C4-2B (cell line): ENCODE results near the gene HEXIM2.

Source experiments
- H3K27ac ChIP-seq: fragments of 450-650 bp; 2 replicates; pipeline ENCODE4 v1.5.1; 2017
- ZFX ChIP-seq: fragments of 450-650 bp; IDR thresholded peaks from 2 replicates; pipeline ENCODE4 v1.6.1; 2017
- TF ChIP-seq, protein P1 (sequence below): fragments of 450-650 bp; conservative IDR thresholded peaks from 2 replicates; pipeline ENCODE4 v1.5.1; 2017; ENCODE audit warnings: mild to moderate bottlenecking

Gene HEXIM2

DNA sequence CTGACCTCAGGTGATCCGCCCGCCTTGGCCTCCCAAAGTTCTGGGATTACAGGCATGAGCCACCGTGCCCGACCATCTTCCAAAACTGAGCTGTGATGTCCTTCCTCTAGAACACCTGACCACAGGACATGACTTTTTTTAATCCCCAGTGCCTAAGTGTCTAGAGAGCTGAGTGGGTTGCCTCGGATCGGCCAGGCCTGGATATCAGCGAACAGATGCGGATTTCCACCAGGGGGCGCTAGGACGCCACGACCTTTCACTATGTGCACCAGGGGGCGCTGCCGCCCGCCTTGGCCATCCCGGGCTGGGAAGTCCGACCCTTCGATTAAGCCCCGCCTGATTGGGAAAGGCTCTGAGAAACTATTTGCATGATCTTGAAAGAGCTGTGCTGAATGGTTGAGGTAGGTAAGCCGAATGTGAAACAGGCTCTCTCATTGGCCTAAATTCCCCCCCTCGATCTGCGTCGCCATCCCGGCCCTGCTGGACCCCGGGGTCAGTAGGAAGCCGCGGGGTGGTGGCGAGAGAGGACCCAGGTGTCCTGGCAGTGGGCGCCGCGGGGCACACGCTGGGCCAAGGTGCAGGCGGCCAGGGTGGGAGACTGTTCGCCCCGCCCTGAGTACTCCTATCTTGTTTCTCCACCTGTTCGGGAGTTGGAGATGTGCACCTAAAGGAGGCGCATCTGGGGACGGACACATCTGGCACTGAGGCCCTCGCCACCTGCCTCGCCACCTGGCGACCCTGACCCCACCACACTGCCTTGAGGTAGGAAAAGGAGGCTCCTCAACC is 26.3 kb upstream of the HEXIM2 start, which contains the start of gene ACBD4:
ACBD4 (plus strand) TSS at position 496 of the 786 bp plus-strand sequence. CDS start 458 bp downstream, outside the sequence.
- H3K27ac ChIP-seq, result peak within 1 kb of the TSS; percentile 60
- no peak for TF ChIP-seq ZFX
- TF ChIP-seq, protein P1, sequence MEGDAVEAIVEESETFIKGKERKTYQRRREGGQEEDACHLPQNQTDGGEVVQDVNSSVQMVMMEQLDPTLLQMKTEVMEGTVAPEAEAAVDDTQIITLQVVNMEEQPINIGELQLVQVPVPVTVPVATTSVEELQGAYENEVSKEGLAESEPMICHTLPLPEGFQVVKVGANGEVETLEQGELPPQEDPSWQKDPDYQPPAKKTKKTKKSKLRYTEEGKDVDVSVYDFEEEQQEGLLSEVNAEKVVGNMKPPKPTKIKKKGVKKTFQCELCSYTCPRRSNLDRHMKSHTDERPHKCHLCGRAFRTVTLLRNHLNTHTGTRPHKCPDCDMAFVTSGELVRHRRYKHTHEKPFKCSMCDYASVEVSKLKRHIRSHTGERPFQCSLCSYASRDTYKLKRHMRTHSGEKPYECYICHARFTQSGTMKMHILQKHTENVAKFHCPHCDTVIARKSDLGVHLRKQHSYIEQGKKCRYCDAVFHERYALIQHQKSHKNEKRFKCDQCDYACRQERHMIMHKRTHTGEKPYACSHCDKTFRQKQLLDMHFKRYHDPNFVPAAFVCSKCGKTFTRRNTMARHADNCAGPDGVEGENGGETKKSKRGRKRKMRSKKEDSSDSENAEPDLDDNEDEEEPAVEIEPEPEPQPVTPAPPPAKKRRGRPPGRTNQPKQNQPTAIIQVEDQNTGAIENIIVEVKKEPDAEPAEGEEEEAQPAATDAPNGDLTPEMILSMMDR, result peak; percentile 100

DNA sequence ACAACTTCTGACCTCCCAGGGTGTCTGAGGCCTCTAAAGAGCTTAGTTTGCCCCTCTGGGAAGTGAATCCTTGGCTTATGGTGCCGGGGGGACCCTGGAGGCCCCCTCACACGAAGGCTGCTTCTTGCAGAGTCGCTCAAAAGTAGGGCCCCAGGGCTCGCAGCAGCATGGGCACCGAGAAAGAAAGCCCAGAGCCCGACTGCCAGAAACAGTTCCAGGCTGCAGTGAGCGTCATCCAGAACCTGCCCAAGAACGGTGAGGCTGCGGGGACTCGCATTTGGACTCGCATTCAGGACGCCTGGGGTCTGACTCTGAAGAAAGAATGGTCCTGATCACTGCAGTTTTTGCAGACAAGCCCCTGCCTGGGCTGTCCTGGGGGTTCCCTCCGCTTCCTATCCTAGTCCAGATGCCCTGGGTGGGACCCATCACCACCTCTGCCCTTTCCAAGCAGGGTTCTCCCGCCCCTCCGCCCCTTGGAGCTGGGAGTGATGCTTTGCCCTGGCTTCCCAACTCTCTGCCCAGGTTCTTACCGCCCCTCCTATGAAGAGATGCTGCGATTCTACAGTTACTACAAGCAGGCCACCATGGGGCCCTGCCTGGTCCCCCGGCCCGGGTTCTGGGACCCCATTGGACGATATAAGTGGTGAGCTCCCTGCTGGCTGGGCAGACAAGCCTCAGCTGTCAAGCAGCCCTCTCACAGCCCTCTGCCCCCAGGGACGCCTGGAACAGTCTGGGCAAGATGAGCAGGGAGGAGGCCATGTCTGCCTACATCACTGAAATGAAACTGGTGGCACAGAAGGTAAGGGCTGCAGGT is 25.5 kb upstream of the HEXIM2 start:
- TF ChIP-seq, protein P1, result no peak
- no peak for TF ChIP-seq ZFX
- H3K27ac ChIP-seq, result peak overlapping the region; percentile 60

DNA sequence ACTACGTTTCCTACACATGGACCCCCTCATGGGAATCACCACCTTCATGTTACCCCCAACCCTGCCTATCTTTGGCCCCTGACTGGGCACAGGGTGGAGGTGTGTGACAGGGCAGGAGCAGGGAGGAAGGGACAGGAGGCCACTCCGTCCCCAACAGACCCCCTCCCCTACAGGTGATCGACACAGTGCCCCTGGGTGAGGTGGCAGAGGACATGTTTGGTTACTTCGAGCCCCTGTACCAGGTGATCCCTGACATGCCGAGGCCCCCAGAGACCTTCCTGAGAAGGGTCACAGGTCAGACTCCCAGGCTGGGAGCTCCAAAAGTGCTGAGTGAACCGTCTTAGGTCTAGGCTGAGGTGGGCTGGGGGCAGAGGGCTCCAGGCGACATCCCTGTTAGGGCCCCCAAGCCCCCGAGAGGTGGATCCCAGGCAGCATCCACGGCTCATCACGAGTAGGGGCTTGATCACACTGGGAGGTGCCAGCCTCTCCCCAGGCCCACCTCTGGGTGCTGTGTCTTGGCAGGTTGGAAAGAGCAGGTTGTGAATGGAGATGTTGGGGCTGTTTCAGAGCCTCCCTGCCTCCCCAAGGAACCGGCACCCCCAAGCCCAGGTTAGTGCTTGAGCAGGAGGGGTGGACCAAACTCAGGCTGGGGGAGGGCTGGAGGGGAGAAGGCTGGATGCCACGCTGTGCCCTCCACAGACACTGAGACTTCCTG is 24.7 kb upstream of the HEXIM2 start:
- no peak overlapping the region for H3K27ac ChIP-seq
- no peak for TF ChIP-seq ZFX
- TF ChIP-seq, protein P1, result no peak

DNA sequence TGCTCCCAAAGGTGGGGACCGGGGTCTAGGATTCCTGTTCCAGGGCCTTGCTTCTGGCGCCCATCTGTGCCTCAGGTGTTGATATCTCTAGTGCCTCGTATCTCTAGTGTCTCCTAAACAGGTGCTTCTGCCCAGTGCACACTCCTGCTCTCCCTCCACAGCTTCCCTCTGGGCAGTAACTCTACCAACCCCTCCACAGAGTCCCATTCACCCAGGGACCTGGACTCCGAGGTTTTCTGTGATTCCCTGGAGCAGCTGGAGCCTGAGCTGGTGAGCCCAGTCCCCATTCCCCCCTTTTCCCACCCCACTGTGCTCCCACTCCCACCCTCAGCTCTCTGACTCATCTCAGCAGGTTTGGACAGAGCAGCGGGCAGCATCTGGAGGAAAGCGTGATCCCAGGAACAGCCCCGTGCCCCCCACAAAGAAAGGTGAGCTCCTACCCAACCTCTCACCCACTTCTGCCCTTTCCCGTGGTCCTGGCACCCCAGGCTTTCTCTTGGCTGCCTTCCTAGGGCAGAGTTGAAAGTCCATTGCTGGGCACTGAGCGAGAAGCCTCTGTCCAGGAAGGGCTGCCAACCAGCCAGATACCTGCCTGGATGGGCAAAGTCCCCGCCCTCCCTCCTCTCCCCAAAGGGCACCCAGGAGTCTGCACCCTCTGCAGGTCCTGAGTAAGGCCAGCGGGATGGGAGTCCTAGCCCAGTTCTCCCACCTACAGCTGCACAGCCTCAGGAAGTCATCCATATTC is 23.9 kb upstream of the HEXIM2 start:
- no peak overlapping the region for H3K27ac ChIP-seq
- TF ChIP-seq ZFX, result no peak
- TF ChIP-seq, protein P1, result no peak

DNA sequence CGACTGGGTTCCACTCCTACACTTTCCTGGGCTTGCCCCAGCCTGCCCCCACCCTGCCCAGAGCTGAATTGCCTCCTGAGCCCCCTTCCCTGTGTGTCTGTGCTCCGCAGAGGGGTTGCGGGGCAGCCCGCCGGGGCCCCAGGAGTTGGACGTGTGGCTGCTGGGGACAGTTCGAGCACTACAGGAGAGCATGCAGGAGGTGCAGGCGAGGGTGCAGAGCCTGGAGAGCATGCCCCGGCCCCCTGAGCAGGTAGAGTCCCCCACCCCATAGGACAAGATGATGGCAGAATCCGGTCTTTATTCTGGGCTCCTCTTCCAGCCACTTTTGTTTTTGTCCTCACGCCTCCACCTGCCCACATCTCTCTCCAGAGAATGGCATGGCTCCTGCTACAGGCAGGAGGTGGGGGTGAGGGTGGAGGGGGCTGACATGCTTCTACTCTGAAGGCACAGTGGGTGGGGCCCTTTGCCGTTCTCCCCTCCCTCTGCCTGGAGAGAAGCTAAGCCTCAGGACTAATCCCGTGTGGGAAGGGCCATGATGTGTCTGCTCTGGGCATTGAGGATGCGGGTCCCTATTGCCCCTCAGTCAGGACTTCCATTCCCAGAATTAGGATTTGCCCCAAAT is 22.7 kb upstream of the HEXIM2 start:
- TF ChIP-seq ZFX, result no peak
- TF ChIP-seq, protein P1, result no peak
- no peak overlapping the region for H3K27ac ChIP-seq

DNA sequence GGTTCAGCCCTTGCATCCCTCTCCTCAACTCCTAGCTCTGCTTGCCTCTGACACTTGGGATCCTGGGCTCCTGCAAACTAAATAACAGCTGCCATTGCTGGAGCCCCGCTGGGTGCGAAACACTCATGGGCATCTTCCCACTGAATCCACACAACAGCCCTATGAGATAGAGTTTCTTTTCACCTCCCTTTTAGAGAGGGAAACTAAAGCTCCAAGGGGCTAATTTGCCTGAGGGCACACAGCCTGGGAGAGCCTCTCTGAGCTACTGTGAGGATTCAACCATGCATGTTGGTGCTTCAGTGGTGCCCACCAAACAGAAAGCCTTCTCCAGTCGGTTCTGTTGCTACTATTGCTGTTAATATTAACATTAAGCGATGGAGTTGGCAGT is 22.1 kb upstream of the HEXIM2 start:
- H3K27ac ChIP-seq, result no peak overlapping the region
- TF ChIP-seq, protein P1, result no peak
- no peak for TF ChIP-seq ZFX
